IPS-15b (cell line): ENCODE measurements around the gene MYORG.

Source experiments
- H3K27me3 ChIP-seq: one replicate; pipeline ENCODE4 v1.6.1; 2013; ENCODE audit warnings: low read length; ENCODE audit not compliant: control insufficient read depth, insufficient read depth
- H3K36me3 ChIP-seq: one replicate; pipeline ENCODE4 v1.6.1; 2013; ENCODE audit warnings: low read length; ENCODE audit not compliant: control insufficient read depth, insufficient read depth
- H3K4me1 ChIP-seq: one replicate; pipeline ENCODE4 v1.6.1; 2013; ENCODE audit warnings: mild to moderate bottlenecking, low read length; ENCODE audit not compliant: control insufficient read depth, insufficient read depth
- H3K4me3 ChIP-seq: one replicate; pipeline ENCODE4 v1.5.1; 2013; ENCODE audit warnings: low read depth, low read length
- H3K9ac ChIP-seq: one replicate; pipeline ENCODE4 v1.6.1; 2013; ENCODE audit warnings: low read depth, mild to moderate bottlenecking, low read length
- H3K9me3 ChIP-seq: one replicate; pipeline ENCODE4 v1.6.1; 2013; ENCODE audit warnings: mild to moderate bottlenecking, low read length; ENCODE audit not compliant: control insufficient read depth, insufficient read depth

MYORG gene

GRCh38 chr9:34376596-34377403, at the start of gene MYORG:
Gene MYORG (minus strand): TSS chr9:34376898. CDS start chr9:34372943, 3,955 bp downstream.
- H3K4me1 ChIP-seq = peaks cover 15% of the 10 kb centered on the region
- peaks cover 35% of the 10 kb centered on the region for H3K27me3 ChIP-seq
- peaks cover 2% of the 10 kb centered on the region for H3K36me3 ChIP-seq
- no peak within 1 kb of the TSS for H3K9ac ChIP-seq
- H3K4me3 ChIP-seq = peak within 1 kb of the TSS; percentile 91
- H3K9me3 ChIP-seq = no peaks in the 10 kb centered on the region

GRCh38 chr9:34419716-34420504, 43.2 kb upstream of the MYORG start:
- no peak overlapping the region for H3K4me3 ChIP-seq
- no peaks in the 10 kb centered on the region for H3K9me3 ChIP-seq
- H3K4me1 ChIP-seq = peaks cover 3% of the 10 kb centered on the region
- H3K9ac ChIP-seq = no peak overlapping the region
- H3K27me3 ChIP-seq = no peaks in the 10 kb centered on the region
- H3K36me3 ChIP-seq = no peaks in the 10 kb centered on the region

- Histone ChIP-seq H3K4me3 (no peak overlapping the region), H3K9me3 (no peaks in the 10 kb centered on the region), H3K9ac (no peak overlapping the region), H3K27me3 (no peaks in the 10 kb centered on the region), H3K4me1 (peaks cover 3% of the 10 kb centered on the region), H3K36me3 (no peaks in the 10 kb centered on the region)
Measured at GRCh38 chr9:34417734-34418133, 41.0 kb upstream of the MYORG start.

- Histone ChIP-seq H3K9me3 (no peaks in the 10 kb centered on the region), H3K4me1 (no peaks in the 10 kb centered on the region), H3K9ac (no peak overlapping the region), H3K27me3 (no peaks in the 10 kb centered on the region), H3K4me3 (no peak overlapping the region), H3K36me3 (no peaks in the 10 kb centered on the region)
Measured at GRCh38 chr9:34413231-34413852, 36.6 kb upstream of the MYORG start.

GRCh38 chr9:34412336-34412735, 35.6 kb upstream of the MYORG start:
- Histone ChIP-seq H3K9ac (no peak overlapping the region), H3K9me3 (no peaks in the 10 kb centered on the region), H3K36me3 (no peaks in the 10 kb centered on the region), H3K27me3 (no peaks in the 10 kb centered on the region), H3K4me3 (no peak overlapping the region), H3K4me1 (no peaks in the 10 kb centered on the region)

GRCh38 chr9:34409154-34409553, 32.5 kb upstream of the MYORG start:
- no peaks in the 10 kb centered on the region for H3K27me3 ChIP-seq
- no peaks in the 10 kb centered on the region for H3K36me3 ChIP-seq
- H3K4me3 ChIP-seq = no peak overlapping the region
- H3K9ac ChIP-seq = no peak overlapping the region
- no peaks in the 10 kb centered on the region for H3K4me1 ChIP-seq
- no peaks in the 10 kb centered on the region for H3K9me3 ChIP-seq

- Histone ChIP-seq H3K4me1 (no peaks in the 10 kb centered on the region), H3K9ac (no peak overlapping the region), H3K4me3 (no peak overlapping the region), H3K36me3 (no peaks in the 10 kb centered on the region), H3K9me3 (no peaks in the 10 kb centered on the region), H3K27me3 (no peaks in the 10 kb centered on the region)
Measured at GRCh38 chr9:34408173-34408572, 31.5 kb upstream of the MYORG start.

- Histone ChIP-seq H3K36me3 (no peaks in the 10 kb centered on the region), H3K27me3 (no peaks in the 10 kb centered on the region), H3K9ac (no peak overlapping the region), H3K4me1 (no peaks in the 10 kb centered on the region), H3K9me3 (no peaks in the 10 kb centered on the region), H3K4me3 (no peak overlapping the region)
Measured at GRCh38 chr9:34406219-34406618, 29.5 kb upstream of the MYORG start.

GRCh38 chr9:34405719-34406118, 29.0 kb upstream of the MYORG start:
- no peaks in the 10 kb centered on the region for H3K36me3 ChIP-seq
- no peak overlapping the region for H3K9ac ChIP-seq

GRCh38 chr9:34403554-34404380, 27.1 kb upstream of the MYORG start:
- Histone ChIP-seq H3K4me1 (no peaks in the 10 kb centered on the region), H3K27me3 (no peaks in the 10 kb centered on the region), H3K36me3 (no peaks in the 10 kb centered on the region)

More at GRCh38 chr9:34405719-34406118, 29.0 kb upstream of the MYORG start:
- no peak overlapping the region for H3K4me3 ChIP-seq
- H3K4me1 ChIP-seq = no peaks in the 10 kb centered on the region
- no peaks in the 10 kb centered on the region for H3K27me3 ChIP-seq
- H3K9me3 ChIP-seq = no peaks in the 10 kb centered on the region

More at GRCh38 chr9:34403554-34404380, 27.1 kb upstream of the MYORG start:
- Histone ChIP-seq H3K9me3 (no peaks in the 10 kb centered on the region), H3K4me3 (no peak overlapping the region), H3K9ac (no peak overlapping the region)
